Tibial nerve (tissue), 4 donors: ENCODE data around the gene BHLHA15. TPM values are rescaled to one million over a fixed set of nuclear protein-coding genes. Genes with fewer than 3 reads are reported as not detected.

Source experiments
- DNase-seq, 2 donors: peaks; one replicate each; pipeline ENCODE4 v3.0.0-alpha.2; 2019; ENCODE audit warnings: low spot score in 2 of 2
- H3K27ac ChIP-seq, 4 donors: fragments of 200-600 bp; sonication (generic) in 3 of 4; one replicate each; pipeline ENCODE4 v1.5.1; 2017 to 2019; ENCODE audit warnings: mild to moderate bottlenecking in 1 of 4
- H3K27me3 ChIP-seq, 2 donors: fragments of 200-600 bp; sonication (generic) in 1 of 2; one replicate each; pipeline versions ENCODE4 v1.5.1 to v1.6.0; 2017 to 2019
- H3K36me3 ChIP-seq, 3 donors: fragments of 200-600 bp; sonication (generic); one replicate each; pipeline ENCODE4 v1.5.1; 2018 to 2019
- H3K4me1 ChIP-seq, 4 donors: fragments of 200-600 bp; sonication (generic) in 3 of 4; one replicate each; pipeline ENCODE4 v1.5.1; 2017 to 2019
- H3K4me3 ChIP-seq, 4 donors: fragments of 200-600 bp; sonication (generic) in 3 of 4; one replicate each; pipeline ENCODE4 v1.5.1; 2017 to 2019; ENCODE audit warnings: mild to moderate bottlenecking in 1 of 4, moderate library complexity in 1 of 4
- H3K9me3 ChIP-seq, 4 donors: fragments of 200-600 bp; sonication (generic) in 3 of 4; one replicate each; pipeline ENCODE4 v1.5.1; 2017 to 2019
- CTCF ChIP-seq, 5 experiments: fragments of 200-600 bp in 3 of 5; fragments of 450-650 bp in 2 of 5; sonication (generic) in 3 of 5; IDR thresholded peaks; one replicate each; pipeline ENCODE4 v1.5.1; 2016 to 2019; ENCODE audit warnings: antibody characterized with exemption in 5 of 5, mild to moderate bottlenecking in 3 of 5, moderate library complexity in 2 of 5
- EP300 ChIP-seq, 2 donors: sonication (generic); formaldehyde crosslinking; IDR thresholded peaks; one replicate each; pipeline ENCODE4 v1.6.1; 2017; ENCODE audit warnings: antibody characterized with exemption in 2 of 2, mild to moderate bottlenecking in 1 of 2
- POLR2A ChIP-seq, 2 donors: fragments of 450-650 bp; IDR thresholded peaks; one replicate each; pipeline ENCODE4 v1.6.1; 2017; ENCODE audit warnings: antibody characterized with exemption in 2 of 2, mild to moderate bottlenecking in 2 of 2, moderate library complexity in 2 of 2
- WGBS, 2 donors: methylation state at CpG; one replicate each; pipeline ENCODE4 v1.1.5; 2018; 5-methylcytosine and 5-hydroxymethylcytosine counted together
- total RNA-seq, 4 donors: library from RNA; depleted of rRNA; stranded (reverse); fragments of >200 nt; gene quantifications; one replicate each; pipeline ENCODE4 v1.1.0, GENCODE V29; 2016

BHLHA15 gene
- total RNA-seq, 4 donors from 2014 or later, result not detected

GRCh38 chr7:98233219-98234070 lies 22.2 kb downstream of the BHLHA15 start:
- H3K9me3 ChIP-seq, result no peaks in the 10 kb centered on the region
- no peak overlapping the region for H3K27ac ChIP-seq
- TF ChIP-seq CTCF (IDR thresholded peaks at IDR 0.05), result no peak
- no peak for TF ChIP-seq EP300 (IDR thresholded peaks at IDR 0.05)
- TF ChIP-seq POLR2A (IDR thresholded peaks at IDR 0.05), result no peak
- no peaks in the 10 kb centered on the region for H3K4me1 ChIP-seq
- no peak overlapping the region for H3K4me3 ChIP-seq
- WGBS, 2 donors, result 88 to 93% methylated on average over 17 to 22 of the region's 32 CpGs
- DNase-seq, result no peak
- H3K36me3 ChIP-seq, result peaks cover 0 to 96% (median 8%) of the 10 kb centered on the region in 3 donors
- no peaks in the 10 kb centered on the region for H3K27me3 ChIP-seq

DNA sequence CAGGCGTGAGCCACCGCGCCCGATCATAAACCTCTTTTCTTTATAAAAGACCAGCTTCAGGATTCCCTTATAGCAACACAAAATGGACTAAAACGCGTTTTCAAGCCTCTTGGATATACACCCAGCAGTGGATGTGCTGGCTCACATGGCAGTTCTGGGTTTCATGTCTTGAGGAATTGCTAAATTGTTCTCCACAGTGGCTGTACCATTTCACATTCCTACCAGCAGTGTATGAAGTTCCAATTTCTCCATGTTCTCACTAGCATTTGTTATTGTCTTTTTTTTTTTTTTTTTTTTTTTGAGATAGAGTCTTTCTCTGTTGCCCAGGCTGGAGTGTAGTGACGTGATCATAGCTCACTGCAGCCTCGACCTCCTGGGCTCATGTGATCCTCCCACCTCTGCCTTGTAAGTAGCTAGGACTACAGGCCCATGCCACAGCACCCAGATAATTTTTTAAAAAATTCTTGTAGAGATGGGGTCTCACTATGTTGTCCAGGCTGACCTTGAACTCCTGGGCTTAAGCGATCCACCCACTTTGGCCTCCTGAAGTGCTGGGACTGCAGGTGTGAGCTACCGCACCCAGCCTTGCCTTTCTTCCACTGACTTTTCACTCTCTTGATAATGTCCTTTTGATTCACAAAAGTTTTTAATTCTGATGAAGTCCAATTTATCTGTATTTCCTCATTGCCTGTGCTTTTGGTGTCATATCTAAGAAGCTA lies 23.3 kb downstream of the BHLHA15 start:
- TF ChIP-seq CTCF (IDR thresholded peaks at IDR 0.05) (no peak), POLR2A (IDR thresholded peaks at IDR 0.05) (no peak), EP300 (IDR thresholded peaks at IDR 0.05) (no peak)
- 93 to 96% methylated on average over 10 of the region's 10 CpGs for WGBS, 2 donors
- Histone ChIP-seq H3K27me3 (no peaks in the 10 kb centered on the region), H3K4me1 (no peaks in the 10 kb centered on the region), H3K4me3 (no peak overlapping the region), H3K36me3 (peaks cover 0 to 96% (median 11%) of the 10 kb centered on the region in 3 donors), H3K9me3 (no peaks in the 10 kb centered on the region), H3K27ac (no peak overlapping the region)
- DNase-seq, result no peak

- Histone ChIP-seq H3K4me3 (no peak overlapping the region), H3K4me1 (no peaks in the 10 kb centered on the region), H3K9me3 (no peaks in the 10 kb centered on the region), H3K27ac (no peak overlapping the region), H3K27me3 (no peaks in the 10 kb centered on the region), H3K36me3 (peaks cover 0 to 96% (median 11%) of the 10 kb centered on the region in 3 donors)
- 89 to 91% methylated on average over 9 to 10 of the region's 11 CpGs for WGBS, 2 donors
- TF ChIP-seq CTCF (IDR thresholded peaks at IDR 0.05), result no peak
- no peak for TF ChIP-seq EP300 (IDR thresholded peaks at IDR 0.05)
- TF ChIP-seq POLR2A (IDR thresholded peaks at IDR 0.05), result no peak
- DNase-seq, result no peak
Measured at GRCh38 chr7:98235901-98236300, 24.7 kb downstream of the BHLHA15 start.

- no peak for DNase-seq
- Histone ChIP-seq H3K4me1 (no peaks in the 10 kb centered on the region), H3K27me3 (no peaks in the 10 kb centered on the region), H3K36me3 (peaks cover 0 to 96% (median 11%) of the 10 kb centered on the region in 3 donors), H3K27ac (no peak overlapping the region), H3K4me3 (no peak overlapping the region), H3K9me3 (no peaks in the 10 kb centered on the region)
- WGBS, 2 donors, result 94 to 95% methylated on average over 23 to 25 of the region's 25 CpGs
- no peak for TF ChIP-seq EP300 (IDR thresholded peaks at IDR 0.05)
- no peak for TF ChIP-seq POLR2A (IDR thresholded peaks at IDR 0.05)
- TF ChIP-seq CTCF (IDR thresholded peaks at IDR 0.05), result no peak
Measured at GRCh38 chr7:98236355-98237185, 25.3 kb downstream of the BHLHA15 start.
